ENCODE results near the gene SH3GL3.

- TF ChIP-seq CTCF (IDR thresholded peaks at IDR 0.05), result no peak
- no peak for TF ChIP-seq POLR2A (IDR thresholded peaks at IDR 0.05)
Observed at GRCh38 chr15:83556754-83557153, 109.6 kb downstream of the SH3GL3 start.

Data from lower leg skin (tissue), 3 donors.